PC-9 (cell line): ENCODE measurements around the gene NPHS1.

Source experiments
- CTCF ChIP-seq: fragments of 200-600 bp; sonication (generic); conservative IDR thresholded peaks from 2 replicates; pipeline ENCODE4 v1.6.1; 2017; ENCODE audit warnings: mixed run types, antibody characterized with exemption, mild to moderate bottlenecking, moderate library complexity
- EZH2 ChIP-seq: fragments of 200-600 bp; sonication (generic); IDR thresholded peaks from 2 replicates; pipeline ENCODE4 v1.8.0; 2017; ENCODE audit warnings: antibody characterized with exemption, low read depth

GRCh38 chr19:35870798-35871197, 18.5 kb upstream of the NPHS1 start:
- TF ChIP-seq CTCF (no peak), EZH2 (no peak)
